Measurements from ENCODE around the gene RABGAP1L. TPM values are rescaled to one million over a fixed set of nuclear protein-coding genes. Genes with fewer than 3 reads are reported as not detected.
"Not testable (repeated sequence)": the region's sequence is repeated elsewhere in the genome, so short reads cannot be mapped to it uniquely, and the experiment has no call there.

Gene RABGAP1L
- total RNA-seq, 1 donor from 2014 or later = 53.6 TPM

GRCh38 chr1:174819596-174819995 is 660.3 kb downstream of the RABGAP1L start:
- ATAC-seq (ENCODE audit: poor library complexity) (no peak), DNase-seq (no peak)
- intact Hi-C loops (cut with DNase I) = no loop called here

GRCh38 chr1:174825127-174825526 is 665.8 kb downstream of the RABGAP1L start:
- no peak for DNase-seq
- intact Hi-C loops (cut with DNase I) = no loop called here
- ATAC-seq (ENCODE audit: poor library complexity) = peak; percentile 56

GRCh38 chr1:174825806-174826205 is 666.5 kb downstream of the RABGAP1L start:
- ATAC-seq (ENCODE audit: poor library complexity) (no peak), DNase-seq (no peak)
- intact Hi-C loops (cut with DNase I) = no loop called here

- DNase-seq = no peak
- ATAC-seq (ENCODE audit: poor library complexity) = no peak
- intact Hi-C loops (cut with DNase I) = no loop called here
These were observed 668.9 kb downstream of the RABGAP1L start for GRCh38 chr1:174828264-174828663.

GRCh38 chr1:174829990-174830389 is 670.7 kb downstream of the RABGAP1L start:
- DNase-seq (no peak), ATAC-seq (ENCODE audit: poor library complexity) (no peak)
- intact Hi-C loops (cut with DNase I) = no loop called here

- ATAC-seq (ENCODE audit: poor library complexity) = peak; percentile 48
- DNase-seq = no peak
- intact Hi-C loops (cut with DNase I) = no loop called here
These were observed 677.2 kb downstream of the RABGAP1L start for GRCh38 chr1:174836543-174836942.

GRCh38 chr1:174837386-174837785 is 678.1 kb downstream of the RABGAP1L start:
- DNase-seq (no peak), ATAC-seq (ENCODE audit: poor library complexity) (no peak)
- intact Hi-C loops (cut with DNase I) = no loop called here

- intact Hi-C loops (cut with DNase I) = no loop called here
- ATAC-seq (ENCODE audit: poor library complexity) = no peak
- DNase-seq = no peak
These were observed 679.9 kb downstream of the RABGAP1L start for GRCh38 chr1:174839211-174839610.

- intact Hi-C loops (cut with DNase I) = no loop called here
- ATAC-seq (ENCODE audit: poor library complexity) (no peak), DNase-seq (no peak)
These were observed 682.4 kb downstream of the RABGAP1L start for GRCh38 chr1:174841747-174842146.

GRCh38 chr1:174848593-174849560 is 689.6 kb downstream of the RABGAP1L start:
- intact Hi-C loops (cut with DNase I); ATAC-seq (ENCODE audit: poor library complexity); DNase-seq: not testable (repeated sequence)

- DNase-seq (no peak), ATAC-seq (ENCODE audit: poor library complexity) (no peak)
- intact Hi-C loops (cut with DNase I) = no loop called here
These were observed 691.4 kb downstream of the RABGAP1L start for GRCh38 chr1:174850726-174851125.

- DNase-seq = no peak
- intact Hi-C loops (cut with DNase I) = no loop called here
These were observed 699.0 kb downstream of the RABGAP1L start for GRCh38 chr1:174858301-174858700.

GRCh38 chr1:174870319-174870718 is 711.0 kb downstream of the RABGAP1L start:
- no peak for ATAC-seq (ENCODE audit: poor library complexity)
- intact Hi-C loops (cut with DNase I) = no loop called here
- no peak for DNase-seq

More at GRCh38 chr1:174858301-174858700, 699.0 kb downstream of the RABGAP1L start:
- no peak for ATAC-seq (ENCODE audit: poor library complexity)

- DNase-seq (no peak), ATAC-seq (ENCODE audit: poor library complexity) (no peak)
- intact Hi-C loops (cut with DNase I) = no loop called here
These were observed 712.6 kb downstream of the RABGAP1L start for GRCh38 chr1:174871886-174872285.

GRCh38 chr1:174872615-174873058 is 713.3 kb downstream of the RABGAP1L start:
- ATAC-seq (ENCODE audit: poor library complexity) (no peak), DNase-seq (no peak)
- intact Hi-C loops (cut with DNase I) = no loop called here

- intact Hi-C loops (cut with DNase I) = no loop called here
- ATAC-seq (ENCODE audit: poor library complexity) = no peak
These were observed 715.2 kb downstream of the RABGAP1L start for GRCh38 chr1:174874331-174875053.

GRCh38 chr1:174875306-174875705 is 716.0 kb downstream of the RABGAP1L start:
- no peak for ATAC-seq (ENCODE audit: poor library complexity)
- intact Hi-C loops (cut with DNase I) = no loop called here
- no peak for DNase-seq

More at GRCh38 chr1:174874331-174875053, 715.2 kb downstream of the RABGAP1L start:
- DNase-seq = no peak

- intact Hi-C loops (cut with DNase I) = no loop called here
These were observed 717.9 kb downstream of the RABGAP1L start for GRCh38 chr1:174877208-174877673.

GRCh38 chr1:174880171-174880570 is 720.9 kb downstream of the RABGAP1L start:
- DNase-seq = no peak
- no peak for ATAC-seq (ENCODE audit: poor library complexity)
- intact Hi-C loops (cut with DNase I) = no loop called here

More at GRCh38 chr1:174877208-174877673, 717.9 kb downstream of the RABGAP1L start:
- ATAC-seq (ENCODE audit: poor library complexity) (peak; percentile 43), DNase-seq (no peak)
